ENCODE results near the gene DNAH8. TPM values are rescaled to one million over a fixed set of nuclear protein-coding genes. Genes with fewer than 3 reads are reported as not detected.

DNAH8 gene
- total and polyA plus RNA-seq, 8 donors, result under 0.01 to 0.18 TPM; not detected in 6

DNA sequence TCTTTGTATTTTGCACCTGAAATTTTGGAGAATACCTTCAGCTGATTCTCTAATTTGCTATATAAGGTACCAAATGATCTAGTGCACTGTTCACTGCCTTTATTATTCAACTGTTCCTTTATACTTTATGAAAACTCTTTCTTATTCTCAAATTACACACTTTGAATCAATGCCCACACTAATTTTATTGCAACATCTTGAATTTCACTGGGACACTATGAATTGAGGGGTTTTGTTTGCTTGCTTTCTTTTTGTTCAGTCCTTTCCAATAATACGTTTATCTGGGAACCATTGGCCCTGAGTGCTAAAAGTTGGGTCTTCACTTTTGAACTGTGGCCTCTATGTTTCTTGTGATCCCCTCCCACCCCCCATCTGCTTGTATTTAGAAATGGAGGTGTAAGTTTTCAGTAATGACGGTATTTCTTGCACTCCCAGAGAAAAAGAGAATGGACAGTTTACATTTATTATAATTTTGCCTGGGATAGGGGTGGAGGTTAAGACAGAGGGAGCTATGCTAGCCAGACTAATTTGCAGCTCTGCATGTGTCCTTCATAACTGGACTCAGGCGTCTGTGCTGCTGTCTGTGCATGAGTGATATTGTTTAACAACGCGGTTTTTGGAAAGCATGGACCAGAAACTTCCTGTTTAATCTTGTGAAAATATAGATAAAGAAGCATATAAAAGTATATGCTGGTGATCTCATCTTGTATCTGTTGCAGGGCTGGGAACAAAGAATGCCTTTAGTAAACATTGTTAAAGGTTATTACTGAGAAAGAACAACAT, 98.1 kb downstream of the DNAH8 start:
- intact Hi-C loops (cut with DNase I; ENCODE audit: low total_unique reads), result no loop called here
- no peak overlapping the region for H3K27ac ChIP-seq
- no peak for TF ChIP-seq EP300 (IDR thresholded peaks at IDR 0.05)
- TF ChIP-seq POLR2A (IDR thresholded peaks at IDR 0.05), result no peak
- TF ChIP-seq, protein P1, sequence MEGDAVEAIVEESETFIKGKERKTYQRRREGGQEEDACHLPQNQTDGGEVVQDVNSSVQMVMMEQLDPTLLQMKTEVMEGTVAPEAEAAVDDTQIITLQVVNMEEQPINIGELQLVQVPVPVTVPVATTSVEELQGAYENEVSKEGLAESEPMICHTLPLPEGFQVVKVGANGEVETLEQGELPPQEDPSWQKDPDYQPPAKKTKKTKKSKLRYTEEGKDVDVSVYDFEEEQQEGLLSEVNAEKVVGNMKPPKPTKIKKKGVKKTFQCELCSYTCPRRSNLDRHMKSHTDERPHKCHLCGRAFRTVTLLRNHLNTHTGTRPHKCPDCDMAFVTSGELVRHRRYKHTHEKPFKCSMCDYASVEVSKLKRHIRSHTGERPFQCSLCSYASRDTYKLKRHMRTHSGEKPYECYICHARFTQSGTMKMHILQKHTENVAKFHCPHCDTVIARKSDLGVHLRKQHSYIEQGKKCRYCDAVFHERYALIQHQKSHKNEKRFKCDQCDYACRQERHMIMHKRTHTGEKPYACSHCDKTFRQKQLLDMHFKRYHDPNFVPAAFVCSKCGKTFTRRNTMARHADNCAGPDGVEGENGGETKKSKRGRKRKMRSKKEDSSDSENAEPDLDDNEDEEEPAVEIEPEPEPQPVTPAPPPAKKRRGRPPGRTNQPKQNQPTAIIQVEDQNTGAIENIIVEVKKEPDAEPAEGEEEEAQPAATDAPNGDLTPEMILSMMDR (IDR thresholded peaks at IDR 0.05), result no peak
- no peak for TF ChIP-seq POLR2AphosphoS5 (IDR thresholded peaks at IDR 0.05)
- no peaks in the 10 kb centered on the region for H3K4me1 ChIP-seq
- H3K4me3 ChIP-seq, result no peak overlapping the region
- 26 to 37% (median 34%) methylated on average over 5 of the region's 5 CpGs for WGBS, 5 donors
- H3K9me3 ChIP-seq, result no peaks in the 10 kb centered on the region
- no peak for DNase-seq
- H3K27me3 ChIP-seq, result no peaks in the 10 kb centered on the region
- H3K36me3 ChIP-seq, result no peaks in the 10 kb centered on the region

DNA sequence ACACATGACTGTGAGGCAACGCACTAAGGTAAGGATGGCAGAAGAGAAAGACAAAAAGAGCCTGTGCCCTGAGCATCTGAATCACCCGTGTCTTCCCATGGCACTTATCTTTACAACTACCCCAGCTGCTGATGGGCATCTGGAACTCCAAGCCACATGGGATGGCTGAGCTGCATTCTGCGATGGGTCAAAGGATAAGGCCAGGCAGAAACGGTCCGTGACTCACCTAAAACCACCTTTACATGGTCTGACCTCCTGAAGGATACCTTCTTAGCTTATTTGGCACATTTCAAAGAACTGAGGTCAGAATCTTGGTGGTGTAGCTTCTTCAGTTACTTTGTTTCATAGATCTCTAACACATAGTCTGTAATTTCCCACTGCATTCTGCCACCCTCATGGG, 99.7 kb downstream of the DNAH8 start:
- intact Hi-C loops (cut with DNase I; ENCODE audit: low total_unique reads), result no loop called here
- Histone ChIP-seq H3K9me3 (no peaks in the 10 kb centered on the region), H3K4me3 (no peak overlapping the region), H3K27me3 (no peaks in the 10 kb centered on the region), H3K4me1 (no peaks in the 10 kb centered on the region), H3K27ac (no peak overlapping the region), H3K36me3 (no peaks in the 10 kb centered on the region)
- TF ChIP-seq POLR2AphosphoS5 (IDR thresholded peaks at IDR 0.05), result no peak
- TF ChIP-seq POLR2A (IDR thresholded peaks at IDR 0.05), result no peak
- TF ChIP-seq EP300 (IDR thresholded peaks at IDR 0.05), result no peak
- no peak for DNase-seq
- 70 to 87% (median 78%) methylated on average over 5 of the region's 5 CpGs for WGBS, 5 donors

DNA sequence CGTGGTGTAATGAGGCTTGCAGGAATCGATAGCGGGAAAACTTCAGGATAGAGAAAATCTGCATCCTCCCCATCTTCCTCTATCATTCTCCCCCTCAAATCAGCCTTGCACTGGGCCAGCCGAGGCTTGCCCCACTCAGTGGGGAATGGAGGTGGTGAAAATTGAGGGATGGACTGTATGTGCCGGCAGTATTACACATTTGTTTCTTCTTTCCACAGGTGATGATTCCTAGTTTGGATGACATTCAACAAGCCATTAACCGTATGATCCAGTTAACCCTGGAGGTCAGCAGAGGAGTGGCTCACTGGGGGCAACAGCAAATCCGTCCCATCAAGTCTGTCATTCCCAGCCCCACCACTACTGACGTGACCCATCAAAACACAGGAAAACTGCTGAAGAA, 100.1 kb downstream of the DNAH8 start:
- no peaks in the 10 kb centered on the region for H3K36me3 ChIP-seq
- 83 to 89% (median 86%) methylated on average over 8 of the region's 8 CpGs for WGBS, 5 donors
- TF ChIP-seq POLR2AphosphoS5 (IDR thresholded peaks at IDR 0.05) (no peak), POLR2A (IDR thresholded peaks at IDR 0.05) (no peak), EP300 (IDR thresholded peaks at IDR 0.05) (no peak)
- TF ChIP-seq, protein P1 (IDR thresholded peaks at IDR 0.05), result no peak
- H3K27ac ChIP-seq, result no peak overlapping the region
- no peak overlapping the region for H3K4me3 ChIP-seq
- H3K27me3 ChIP-seq, result no peaks in the 10 kb centered on the region
- intact Hi-C loops (cut with DNase I; ENCODE audit: low total_unique reads), result no loop called here
- H3K4me1 ChIP-seq, result no peaks in the 10 kb centered on the region
- no peak for DNase-seq
- no peaks in the 10 kb centered on the region for H3K9me3 ChIP-seq

DNA sequence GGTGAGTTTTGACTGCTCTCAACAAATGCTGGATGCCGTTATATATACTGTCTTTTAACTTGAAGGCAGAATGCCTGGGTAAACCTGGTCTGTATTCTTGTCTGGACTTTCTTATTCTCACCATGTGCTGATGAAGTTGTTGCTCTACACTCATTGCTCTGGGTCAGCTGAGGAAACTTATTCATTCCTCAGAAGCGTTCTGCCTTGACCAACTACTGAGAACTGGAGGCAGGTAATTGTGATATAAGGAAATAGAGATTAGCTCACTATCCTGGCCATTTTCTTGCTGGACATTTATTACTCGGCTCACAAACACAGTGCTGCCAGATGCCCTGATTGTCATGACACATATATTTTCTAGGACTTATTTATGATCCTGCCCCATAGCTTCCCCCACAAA, 103.6 kb downstream of the DNAH8 start:
- TF ChIP-seq POLR2A (IDR thresholded peaks at IDR 0.05) (no peak), EP300 (IDR thresholded peaks at IDR 0.05) (no peak), POLR2AphosphoS5 (IDR thresholded peaks at IDR 0.05) (no peak)
- TF ChIP-seq, protein P1 (IDR thresholded peaks at IDR 0.05), result no peak
- Histone ChIP-seq H3K9me3 (no peaks in the 10 kb centered on the region), H3K27ac (no peak overlapping the region), H3K36me3 (no peaks in the 10 kb centered on the region), H3K4me3 (no peak overlapping the region), H3K4me1 (no peaks in the 10 kb centered on the region), H3K27me3 (no peaks in the 10 kb centered on the region)
- WGBS, 5 donors, result 68 to 83% (median 69%) methylated on average over 3 of the region's 3 CpGs
- intact Hi-C loops (cut with DNase I; ENCODE audit: low total_unique reads), result no loop called here
- no peak for DNase-seq

DNA sequence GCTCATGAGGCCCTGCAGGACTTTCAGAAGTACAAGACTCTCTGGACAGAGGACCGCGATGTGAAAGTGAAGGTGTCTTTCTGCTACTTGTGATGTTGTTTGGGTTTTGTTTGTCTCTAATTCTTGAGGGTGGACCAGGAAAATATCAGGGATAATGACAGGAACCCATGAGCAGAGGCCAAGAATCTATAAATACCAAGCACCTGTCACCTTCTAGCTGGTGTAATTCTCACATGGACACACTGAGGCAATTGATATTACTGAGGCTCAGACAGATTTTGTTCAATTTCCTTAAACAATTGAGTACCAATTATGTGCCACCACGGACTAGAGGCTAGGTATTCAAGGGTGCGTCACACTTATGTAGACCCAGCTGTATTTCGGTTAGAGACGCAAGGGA, 107.9 kb downstream of the DNAH8 start:
- no peak for TF ChIP-seq POLR2AphosphoS5 (IDR thresholded peaks at IDR 0.05)
- TF ChIP-seq POLR2A (IDR thresholded peaks at IDR 0.05), result no peak
- TF ChIP-seq, protein P1 (IDR thresholded peaks at IDR 0.05), result no peak
- TF ChIP-seq EP300 (IDR thresholded peaks at IDR 0.05), result no peak
- Histone ChIP-seq H3K4me3 (no peak overlapping the region), H3K27me3 (no peaks in the 10 kb centered on the region), H3K36me3 (no peaks in the 10 kb centered on the region), H3K4me1 (no peaks in the 10 kb centered on the region), H3K9me3 (no peaks in the 10 kb centered on the region), H3K27ac (no peak overlapping the region)
- DNase-seq, result no peak
- 86 to 98% (median 93%) methylated on average over 6 of the region's 6 CpGs for WGBS, 5 donors
- intact Hi-C loops (cut with DNase I; ENCODE audit: low total_unique reads), result no loop called here
